ENCODE measurements around the gene LIPI.
"Not testable (repeated sequence)": the region's sequence is repeated elsewhere in the genome, so short reads cannot be mapped to it uniquely, and the experiment has no call there.

Gene LIPI

DNA sequence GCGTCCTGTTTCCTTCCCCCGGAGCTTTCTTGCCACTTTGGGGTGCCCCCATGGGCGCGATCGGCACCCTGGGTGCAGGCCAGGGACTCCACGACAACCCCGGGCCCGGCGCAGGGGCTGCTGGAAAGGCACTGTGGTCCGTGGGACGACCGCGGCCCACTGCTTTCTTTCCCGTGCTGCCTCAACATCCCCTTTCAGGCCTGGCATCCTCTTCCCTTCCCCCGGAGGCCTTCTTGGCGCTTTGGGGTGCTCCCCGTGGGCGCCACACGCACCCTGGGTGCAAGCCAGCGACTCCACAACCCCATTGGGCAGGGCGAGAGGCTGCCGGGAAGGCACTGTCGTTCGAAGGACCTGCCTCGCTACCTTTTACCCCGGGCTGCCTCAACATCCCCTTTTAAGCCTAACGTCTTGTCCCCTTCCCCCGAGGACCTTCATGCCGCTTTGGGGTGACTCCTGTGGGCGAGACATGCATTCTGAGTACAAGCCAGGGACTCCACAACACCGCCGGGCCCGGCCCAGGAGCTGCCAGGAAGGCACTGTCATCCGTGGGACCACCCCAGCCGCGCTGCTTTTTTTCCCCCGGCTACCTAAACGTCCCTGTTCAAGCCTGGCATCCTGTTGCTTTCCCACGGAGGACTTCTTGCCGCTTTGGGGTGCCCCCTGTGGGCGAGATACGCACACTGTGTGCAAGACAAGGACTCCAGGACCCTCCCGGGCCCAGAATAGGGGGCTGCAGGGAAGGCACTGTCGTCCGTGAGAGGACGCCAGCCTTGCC, 137.8 kb downstream of the LIPI start:
- no peak for DNase-seq

DNA sequence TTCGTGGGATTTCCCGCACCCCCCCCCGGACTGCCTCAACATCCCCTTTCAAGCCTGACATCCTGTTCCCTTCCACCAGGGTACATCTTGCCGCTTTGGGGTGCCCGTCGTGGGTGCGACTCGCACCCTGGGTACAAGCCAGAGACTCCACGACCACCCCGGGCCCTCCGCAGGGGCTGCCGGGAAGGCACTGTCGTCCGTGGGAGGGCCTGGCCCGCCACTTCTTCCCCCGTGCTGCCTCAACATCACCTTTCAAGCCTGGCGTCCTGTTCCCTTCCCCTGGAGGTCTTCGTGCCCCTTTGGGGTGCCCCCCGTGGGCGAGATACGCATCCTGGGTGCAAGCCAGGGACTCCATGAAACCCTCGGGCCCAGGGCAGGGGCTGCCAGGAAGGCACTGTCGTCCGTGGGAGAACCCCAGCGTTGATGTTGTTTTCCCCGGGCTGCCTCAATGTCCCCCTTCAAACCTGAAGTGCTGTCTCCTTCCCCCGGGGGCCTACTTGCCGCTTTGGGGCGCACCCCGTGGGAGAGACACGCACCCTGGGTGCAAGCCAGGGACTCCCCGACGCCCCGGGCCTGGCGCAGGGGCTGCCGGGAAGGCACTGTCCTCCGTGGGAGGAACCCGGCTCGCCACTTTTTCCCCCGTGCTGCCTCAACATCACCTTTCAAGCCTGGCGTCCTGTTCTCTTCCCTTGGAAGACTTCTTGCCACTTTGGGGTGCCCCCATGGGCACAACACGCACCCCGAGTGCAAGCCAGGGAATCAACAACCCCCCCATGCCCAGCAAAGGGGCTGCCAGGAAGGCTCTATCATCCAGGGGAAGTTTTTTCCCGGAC, 138.6 kb downstream of the LIPI start:
- DNase-seq: no peak

DNA sequence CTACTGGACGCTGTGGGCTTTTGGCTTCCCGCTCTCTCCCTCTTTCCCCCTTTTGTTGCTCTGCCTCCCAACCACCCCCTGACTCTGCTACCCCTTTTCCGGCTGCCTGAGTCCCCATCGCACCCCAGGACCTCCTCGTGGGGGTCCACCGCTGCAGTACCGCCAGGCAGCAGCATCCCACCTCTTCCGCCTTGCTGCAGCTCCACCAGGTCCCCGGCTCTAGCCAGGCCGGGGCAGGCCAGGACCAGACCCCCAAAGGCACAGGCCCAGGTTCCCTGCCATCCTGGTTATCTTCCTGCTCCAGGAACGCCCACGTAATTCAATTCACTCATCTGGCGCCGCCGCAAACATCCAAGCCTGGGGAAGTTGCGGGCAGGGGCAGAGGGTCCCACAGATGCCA, 139.8 kb downstream of the LIPI start:
- DNase-seq: no peak

DNA sequence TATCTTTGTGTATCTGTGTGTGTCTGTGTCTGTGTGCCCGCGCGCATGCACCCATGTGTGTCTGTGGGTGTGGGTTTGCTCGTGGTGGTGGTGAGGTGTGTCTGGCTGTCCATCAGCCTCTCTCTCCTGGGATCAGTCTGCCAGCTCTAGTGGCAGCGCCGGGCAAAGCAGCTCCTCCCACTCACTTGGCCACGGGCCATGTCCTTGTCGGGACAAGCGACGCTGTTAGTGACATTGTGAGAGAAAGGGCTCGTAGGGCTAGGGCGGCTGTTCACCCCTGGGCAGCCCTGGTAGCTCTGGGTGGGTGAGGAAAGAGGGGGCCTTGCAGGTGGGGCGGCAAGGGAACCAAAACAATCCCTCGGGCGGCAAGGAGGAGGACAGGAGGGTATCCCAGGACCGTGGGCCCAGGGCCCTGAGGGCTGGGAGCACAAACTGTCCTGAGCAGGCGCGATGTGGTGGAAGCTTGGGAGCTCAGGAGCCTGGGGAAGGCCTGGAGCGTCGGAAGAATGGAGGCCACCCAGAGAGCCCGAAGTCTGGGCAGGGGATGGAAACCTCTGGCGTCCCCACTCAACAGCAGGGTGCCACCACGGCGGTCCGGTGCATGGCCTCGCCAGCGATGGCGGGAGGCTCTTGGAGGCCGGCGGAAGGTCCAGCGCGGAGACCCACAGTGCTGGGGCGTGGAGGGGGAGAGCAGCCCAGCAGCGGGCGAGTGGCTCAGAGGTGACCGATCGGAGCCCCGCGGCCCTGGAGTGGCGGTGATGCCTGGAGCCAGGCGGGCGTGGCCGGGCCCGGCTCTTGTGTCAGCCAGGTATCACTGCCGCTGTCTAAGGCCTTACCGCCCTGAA, 140.5 kb downstream of the LIPI start:
- no peak for DNase-seq

DNA sequence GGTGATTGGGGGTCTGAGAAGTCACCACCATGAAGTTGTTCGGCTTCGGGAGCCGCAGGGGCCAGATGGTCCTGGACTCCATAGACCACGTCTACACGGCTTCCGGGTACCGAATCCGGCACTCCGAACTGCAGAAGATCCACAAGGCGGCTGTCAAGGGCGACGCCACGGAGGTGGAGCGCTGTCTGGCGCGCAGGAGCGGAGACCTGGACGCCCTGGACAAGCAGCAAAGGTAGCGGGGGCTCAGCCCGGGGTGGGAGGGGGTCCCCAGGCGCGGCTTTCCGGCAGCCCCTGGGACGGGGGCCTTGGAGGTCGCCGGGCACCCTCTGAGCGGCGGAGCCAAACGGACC, 146.5 kb downstream of the LIPI start:
- DNase-seq: no peak

DNA sequence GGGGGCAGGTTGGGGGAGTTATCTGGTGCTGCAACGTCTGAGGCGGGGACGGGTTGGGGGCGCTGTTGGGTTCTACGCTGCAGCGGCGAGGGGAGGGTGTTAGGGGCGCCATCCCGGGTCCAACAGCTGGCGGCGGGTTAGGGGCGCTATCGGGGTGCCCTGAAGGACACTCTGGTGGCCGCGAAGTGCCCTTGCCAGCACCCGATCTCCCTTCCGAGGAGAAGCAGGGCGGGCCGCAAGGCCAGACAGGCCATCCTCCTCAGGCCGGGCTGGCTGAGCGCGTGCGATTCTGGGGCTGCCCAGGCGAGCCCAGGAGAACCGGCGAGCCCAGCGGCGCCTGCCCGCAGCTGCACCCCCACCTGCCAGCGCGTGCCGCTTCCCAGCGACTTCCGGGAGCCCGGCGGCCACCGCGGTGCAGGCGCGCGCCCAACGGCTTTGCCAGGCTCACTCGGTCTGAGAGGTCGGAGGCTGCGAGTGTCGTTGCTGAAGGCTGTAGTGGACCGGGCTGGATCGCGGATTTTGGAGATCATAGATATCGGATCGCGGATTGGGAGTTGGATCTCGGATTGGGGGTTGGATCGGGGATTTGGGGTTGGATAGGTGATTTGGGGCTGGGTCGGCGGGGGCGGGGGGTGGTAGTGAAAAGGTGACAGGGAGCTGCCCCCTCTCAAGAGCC, 147.0 kb downstream of the LIPI start:
- DNase-seq: not testable (repeated sequence)

DNA sequence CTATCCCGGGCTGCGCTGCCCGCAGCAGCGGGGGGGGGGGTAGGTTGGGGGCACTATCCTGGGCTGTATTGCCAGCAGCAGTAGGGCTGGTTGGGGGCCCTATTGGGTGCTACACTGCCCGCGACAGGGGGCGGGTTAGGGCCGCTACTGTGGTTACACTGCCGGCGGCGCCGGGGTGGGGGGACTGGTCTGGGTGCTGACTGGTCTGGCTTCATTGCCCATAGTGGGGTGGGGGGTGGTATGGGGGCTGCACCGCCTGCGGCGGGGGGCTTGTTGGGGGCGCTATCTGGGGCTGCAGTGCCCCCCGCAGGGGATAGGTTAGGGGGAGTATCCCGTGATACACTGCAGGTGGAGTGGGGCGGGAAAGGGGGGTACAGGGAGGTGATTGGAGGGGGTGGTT, 148.1 kb downstream of the LIPI start:
- DNase-seq: not testable (repeated sequence)

DNA sequence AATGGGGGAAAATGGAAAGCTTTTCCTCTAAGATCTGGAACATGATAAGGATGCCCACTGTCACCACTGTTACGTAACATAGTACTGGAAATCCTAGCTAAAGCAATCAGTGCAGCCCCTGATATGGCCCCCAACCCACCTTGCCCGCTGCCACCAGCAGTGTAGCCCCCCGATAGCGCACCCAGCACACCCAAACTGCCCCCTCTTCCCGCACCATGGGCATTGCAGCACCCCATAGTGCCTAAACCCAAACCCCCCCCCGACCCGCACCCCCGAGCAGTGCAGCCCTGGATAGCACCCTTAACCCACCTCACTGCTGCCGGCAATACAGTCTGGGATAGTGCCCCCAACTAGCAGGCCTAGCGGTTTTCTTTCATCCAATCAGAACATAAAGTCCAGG, 148.9 kb downstream of the LIPI start:
- not testable (repeated sequence) for DNase-seq

DNA sequence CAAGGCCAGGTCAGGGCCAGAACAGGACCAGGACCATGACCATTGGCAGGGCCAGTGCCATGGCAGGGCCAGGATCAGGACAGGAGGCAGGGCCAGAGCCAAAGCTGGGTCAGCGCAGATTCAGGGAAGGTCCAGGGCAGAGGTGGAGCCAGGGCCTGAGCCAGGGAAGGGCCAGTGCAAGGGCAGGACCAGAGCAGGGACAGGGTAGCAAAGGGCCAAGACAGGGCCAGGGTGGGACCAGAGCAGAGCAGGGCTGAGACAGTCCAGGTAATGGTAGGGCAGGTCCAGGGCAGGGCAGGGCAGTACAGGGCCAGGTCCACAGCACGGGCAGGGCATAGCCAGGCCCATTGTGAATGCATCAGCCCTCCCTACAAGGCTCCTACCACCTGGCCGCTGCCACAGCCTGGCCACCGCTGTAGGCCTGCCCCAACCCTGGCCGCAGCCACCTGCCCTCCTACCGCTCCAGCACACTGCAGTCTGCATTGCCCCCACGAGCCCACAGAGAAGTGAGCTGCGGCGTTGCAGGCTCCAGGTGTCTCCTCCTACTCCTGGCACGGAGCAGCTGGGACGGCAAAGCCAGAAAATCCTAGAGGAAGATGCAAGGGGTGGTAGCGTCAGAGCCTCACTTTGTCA, 151.6 kb downstream of the LIPI start:
- not testable (repeated sequence) for DNase-seq

All from retina (tissue), 1 donor.